ENCODE results near the gene SLC46A2.

SLC46A2 gene

GRCh38 chr9:112890106-112891081 lies at the start of gene SLC46A2:
Gene SLC46A2 (minus strand): TSS chr9:112890876. CDS start chr9:112890681, 195 bp downstream.
- DNase-seq: no peak

- no peak for DNase-seq
These were observed 48.7 kb upstream of the SLC46A2 start for GRCh38 chr9:112939418-112939817.

- DNase-seq: no peak
These were observed 43.0 kb upstream of the SLC46A2 start for GRCh38 chr9:112933696-112934095.

- no peak for DNase-seq
These were observed 34.5 kb upstream of the SLC46A2 start for GRCh38 chr9:112925058-112925641.

- DNase-seq: no peak
These were observed 30.9 kb upstream of the SLC46A2 start for GRCh38 chr9:112921549-112921948.

DNA sequence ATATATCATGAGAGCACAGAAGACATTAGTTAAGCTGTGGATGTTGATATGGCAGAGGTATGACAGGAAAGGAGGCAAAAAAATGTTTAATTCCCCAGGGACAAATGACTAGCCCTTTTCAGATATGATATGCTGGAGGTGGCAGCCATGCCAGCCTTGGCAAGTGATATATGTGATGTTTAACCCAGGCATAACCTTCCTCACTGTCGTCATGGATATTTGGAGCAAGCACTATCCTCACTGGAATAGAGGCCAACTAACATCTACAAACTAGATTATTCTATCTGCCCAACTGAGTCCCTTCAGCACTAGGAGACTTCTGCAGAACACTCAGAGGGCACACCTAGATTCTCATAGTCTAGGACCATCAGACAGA lies 27.3 kb upstream of the SLC46A2 start:
- no peak for DNase-seq

- no peak for DNase-seq
These were observed 26.6 kb upstream of the SLC46A2 start for GRCh38 chr9:112917047-112917986.

DNA sequence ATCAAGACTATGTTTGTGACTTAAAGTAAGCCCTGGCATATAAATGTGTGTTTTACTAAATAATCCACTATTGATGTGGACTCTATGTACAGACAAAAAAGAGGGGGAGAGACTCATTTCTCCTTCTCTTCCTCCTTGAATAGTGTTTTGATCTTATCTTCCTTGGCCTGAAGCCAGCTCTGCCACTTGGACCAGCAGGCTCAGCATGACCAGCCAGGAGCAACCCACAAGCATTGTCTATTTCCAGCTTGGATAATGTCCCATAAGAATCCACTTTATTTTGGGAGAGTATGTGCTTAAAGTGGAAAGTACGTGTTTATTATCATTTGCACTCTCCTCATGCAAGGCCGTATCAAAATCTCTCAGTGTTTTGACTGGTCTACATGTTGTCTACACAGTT lies 23.8 kb upstream of the SLC46A2 start:
- no peak for DNase-seq

DNA sequence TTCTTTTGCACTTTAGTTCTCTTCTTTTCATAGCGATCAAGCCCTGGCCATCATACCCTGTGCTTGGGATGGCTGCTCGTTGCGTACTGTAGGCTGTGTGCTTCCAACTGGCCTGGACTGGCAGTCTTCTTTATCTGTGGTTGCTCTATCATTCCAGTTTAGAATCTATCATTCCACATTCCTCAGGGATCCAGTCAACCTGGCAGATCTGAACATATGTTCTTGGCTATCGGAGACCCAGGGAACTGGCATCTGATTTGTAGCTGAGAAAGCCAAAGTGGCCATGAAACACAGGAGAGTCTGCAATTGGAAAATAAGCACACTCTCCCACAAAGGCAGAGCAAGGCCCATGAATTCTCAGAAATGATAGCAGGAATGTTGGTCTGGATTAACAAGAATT lies 22.6 kb upstream of the SLC46A2 start:
- DNase-seq: no peak

GRCh38 chr9:112912636-112913035 lies 22.0 kb upstream of the SLC46A2 start:
- no peak for DNase-seq

DNA sequence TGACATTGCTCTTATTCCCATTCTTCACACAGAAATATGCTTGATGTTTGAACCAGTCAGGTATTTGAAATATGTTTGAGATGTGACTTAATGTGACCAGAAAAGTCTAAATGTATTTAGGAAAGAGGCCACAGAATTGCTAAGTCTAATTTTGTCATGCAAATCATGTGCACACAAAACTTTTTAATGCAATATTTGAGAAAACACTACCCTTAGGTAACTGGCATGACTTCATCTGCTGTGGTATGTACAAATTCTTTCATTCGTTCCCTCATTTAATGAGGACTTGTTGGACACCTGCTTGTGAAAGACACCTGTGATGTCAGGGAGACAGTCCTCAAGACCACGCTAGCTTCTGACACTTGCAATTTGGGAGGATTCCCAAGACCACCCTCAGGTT lies 21.1 kb upstream of the SLC46A2 start:
- DNase-seq: no peak

DNA sequence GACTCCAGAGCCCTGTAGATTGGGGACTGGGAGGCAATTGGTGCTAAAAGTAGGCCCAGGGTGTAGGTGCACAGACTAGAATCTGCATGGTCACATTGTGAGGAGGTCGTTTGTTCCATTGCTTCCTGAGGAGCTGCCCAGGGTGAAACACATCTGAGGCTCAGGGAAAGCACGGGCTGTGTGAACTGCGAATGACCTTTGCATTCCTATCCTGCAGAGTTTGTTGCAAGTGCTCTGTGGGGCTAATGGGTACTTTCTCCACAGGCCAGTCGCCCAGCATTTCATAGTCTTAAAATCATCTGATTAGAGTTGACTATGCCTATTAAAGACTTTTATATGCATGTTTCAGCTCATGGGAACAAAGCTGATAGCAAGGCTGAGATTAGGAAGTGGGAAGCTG lies 14.4 kb upstream of the SLC46A2 start:
- DNase-seq: no peak

DNA sequence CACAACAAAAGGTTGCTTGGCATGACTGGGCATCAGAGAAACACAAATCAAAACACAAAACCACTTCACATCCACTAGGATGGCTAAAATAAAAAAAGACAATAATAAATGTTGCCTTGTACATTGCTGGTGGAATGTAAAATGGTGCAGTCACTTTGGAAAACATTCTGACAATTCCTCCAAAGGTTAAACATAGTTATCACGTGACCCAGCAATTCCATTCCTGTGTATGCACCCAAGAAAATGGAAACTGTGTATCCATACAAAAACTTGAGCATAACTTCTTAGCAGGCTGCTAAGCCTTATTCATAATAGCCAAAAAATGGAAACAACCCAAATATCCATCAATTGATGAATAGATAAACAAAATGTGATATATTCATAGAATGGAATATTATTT lies 10.2 kb upstream of the SLC46A2 start:
- no peak for DNase-seq

DNA sequence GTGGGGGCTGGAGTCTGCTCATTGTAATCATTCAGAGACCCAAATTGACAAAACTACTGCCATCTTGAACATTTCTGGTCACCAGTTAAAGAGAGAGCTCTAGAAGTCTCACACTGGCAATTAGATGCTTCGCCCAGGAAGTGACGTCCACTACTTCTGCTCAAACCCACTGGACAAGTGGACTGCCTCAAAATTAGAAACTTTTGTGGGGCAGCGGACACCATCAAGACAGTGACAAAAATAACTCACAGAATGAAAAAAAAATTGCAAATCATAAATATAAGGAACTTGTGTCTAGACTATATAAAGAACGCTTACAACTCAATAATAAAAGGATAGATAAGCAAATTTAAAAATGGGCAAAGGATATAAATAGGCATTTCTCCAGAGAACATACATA lies 9.8 kb upstream of the SLC46A2 start:
- DNase-seq: no peak

DNA sequence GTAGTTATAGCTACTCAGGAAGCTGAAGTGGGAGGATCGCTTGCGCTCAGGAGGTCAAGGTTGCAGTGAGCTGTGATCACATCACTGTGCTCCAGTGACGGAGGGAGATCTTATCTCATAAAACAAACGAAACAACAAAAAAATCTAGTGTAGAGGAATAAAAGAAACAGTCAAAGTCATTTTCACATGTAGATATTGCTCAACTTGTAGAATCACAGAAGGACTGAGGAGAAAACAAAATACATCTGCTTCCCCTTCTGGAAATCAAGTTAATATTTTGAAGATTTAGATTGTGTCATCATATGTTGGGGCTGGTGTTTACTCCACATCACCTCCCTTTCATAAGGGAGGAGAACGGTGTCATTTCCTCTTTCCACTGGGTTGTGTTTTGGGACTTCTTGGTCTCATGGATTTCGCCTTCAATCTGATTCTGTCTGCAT lies 8.2 kb upstream of the SLC46A2 start:
- no peak for DNase-seq

DNA sequence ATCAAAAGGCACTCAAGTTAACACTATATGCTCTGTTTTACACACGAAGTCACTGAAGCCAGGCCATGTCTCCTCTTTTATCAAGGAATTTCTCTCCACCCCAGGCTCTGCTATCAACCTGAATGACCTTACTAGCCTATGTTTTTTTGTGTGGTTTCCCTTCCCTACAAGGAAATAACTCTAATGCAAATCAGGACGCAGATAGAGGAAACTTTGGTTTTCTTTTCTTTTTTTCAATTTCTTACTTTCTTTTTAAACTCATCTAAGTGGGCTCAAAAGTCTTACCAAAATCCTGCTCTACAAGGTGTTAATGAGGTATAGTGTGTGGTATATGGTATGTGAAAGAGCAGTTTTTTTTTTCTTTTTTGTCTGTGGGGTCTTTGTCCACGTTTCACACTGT lies 5.5 kb upstream of the SLC46A2 start:
- no peak for DNase-seq

DNA sequence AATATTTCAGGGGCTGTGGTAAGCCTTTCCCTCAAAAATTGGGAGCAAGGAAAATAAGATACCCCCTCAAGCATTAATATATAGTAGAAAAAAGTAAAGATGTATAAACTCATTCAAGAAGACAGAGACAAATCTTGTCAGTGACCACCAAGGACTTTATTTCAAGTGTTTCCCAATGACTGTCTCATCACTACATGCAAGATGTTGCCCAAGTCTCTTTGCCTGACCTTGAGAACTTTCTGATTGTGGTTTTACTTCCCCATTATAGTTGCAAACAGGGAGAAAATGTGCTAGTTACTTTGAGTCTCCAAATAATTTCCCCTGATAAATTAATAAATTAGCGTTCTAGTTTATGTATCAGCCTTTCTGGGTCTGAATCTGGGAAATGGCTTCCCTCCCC lies 4.0 kb upstream of the SLC46A2 start:
- DNase-seq: no peak

GRCh38 chr9:112894041-112894440 lies 3.4 kb upstream of the SLC46A2 start:
- DNase-seq: no peak

DNA sequence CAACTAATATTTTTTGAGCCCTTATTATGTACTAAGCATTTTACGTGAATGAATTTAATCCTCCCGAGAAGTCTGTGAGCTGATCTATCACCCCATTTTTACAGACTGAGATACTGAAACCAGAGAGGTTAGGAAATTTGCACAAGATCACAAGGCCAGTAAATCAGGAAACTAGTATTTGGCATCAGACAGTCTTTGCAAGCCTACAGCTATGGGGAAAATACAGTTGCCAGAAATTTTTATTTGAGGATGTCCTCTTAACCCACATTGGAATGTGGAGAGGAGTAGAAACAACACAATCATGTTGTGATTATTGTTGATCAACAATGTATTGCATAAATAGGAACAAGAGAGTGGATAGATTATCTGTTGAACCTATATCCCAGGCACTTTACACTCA lies 2.3 kb upstream of the SLC46A2 start:
- no peak for DNase-seq

DNA sequence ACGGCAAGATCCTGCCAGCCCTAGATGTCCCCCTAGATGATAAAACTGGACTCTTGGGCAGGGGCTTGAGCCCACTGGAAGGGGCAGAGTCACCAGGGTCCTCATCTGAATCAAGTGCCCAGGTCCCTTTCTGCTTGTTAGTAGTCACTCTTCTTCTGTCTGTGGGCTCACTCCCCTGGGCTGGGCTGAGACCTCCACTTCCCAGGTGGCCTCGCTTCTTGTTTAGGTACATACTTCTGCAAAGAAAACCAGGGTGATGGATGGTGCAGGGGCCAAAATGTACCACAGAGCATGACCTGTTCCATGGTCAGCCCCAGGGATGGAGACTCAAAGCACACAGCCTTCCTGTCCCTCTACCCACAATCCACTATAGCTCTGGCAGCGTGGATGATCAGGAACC lies 845 bp upstream of the SLC46A2 start:
- no peak for DNase-seq

DNA sequence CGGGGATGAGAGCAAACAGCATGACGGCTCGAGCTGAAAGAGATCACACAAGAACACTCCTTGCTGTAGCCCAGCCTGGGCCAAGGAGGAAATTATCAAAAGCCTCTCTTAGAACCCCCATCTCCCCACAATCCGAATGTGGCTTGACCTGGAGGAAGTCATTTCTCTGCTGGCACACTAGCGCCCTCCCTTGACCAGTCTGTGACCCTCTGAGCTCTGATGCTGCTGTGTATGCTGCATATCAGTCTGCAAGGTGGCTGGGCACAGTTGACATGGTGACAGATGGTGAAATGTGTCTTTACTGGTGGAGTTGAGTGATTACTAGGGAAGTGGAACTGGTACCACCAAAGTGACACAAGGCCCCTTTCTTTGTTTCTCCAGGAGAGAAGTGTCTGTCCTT lies 3.3 kb downstream of the SLC46A2 start:
- no peak for DNase-seq

DNA sequence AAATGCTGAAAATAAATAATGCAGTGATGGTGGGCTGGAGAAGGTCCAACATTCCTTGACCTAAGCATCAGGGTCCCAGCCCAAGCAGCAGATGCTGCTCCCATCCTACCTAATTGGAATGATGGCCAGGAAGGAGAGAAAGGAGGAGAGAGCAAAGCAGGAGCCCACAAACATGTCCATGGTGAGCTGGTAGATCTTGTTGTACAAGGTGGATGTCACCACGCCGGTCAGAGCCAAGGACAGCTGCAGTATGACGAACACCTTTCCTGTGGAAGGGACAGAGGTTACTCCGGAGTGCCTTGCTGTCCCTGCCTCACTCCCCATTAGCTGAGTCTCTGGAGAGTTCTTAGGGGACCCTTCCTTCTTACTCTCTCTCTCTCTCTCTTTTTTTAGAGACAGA lies 4.3 kb downstream of the SLC46A2 start:
- no peak for DNase-seq

GRCh38 chr9:112885324-112885723 lies 5.4 kb downstream of the SLC46A2 start:
- DNase-seq: no peak

Data from activated CD8-positive, alpha-beta memory T cell treated with anti-CD3 and anti-CD28 coated beads, Interleukin-2, amount 50 U/mL, for 4 hours (primary cell).